Cardiac fibroblast (primary cell): ENCODE data around the gene OR6B2.

Experiments used
- DNase-seq, 2 donors: peaks; one replicate each; pipeline versions ENCODE4 v3.0.0 to v3.0.0-alpha.2; 2010; ENCODE audit warnings: low read depth in 2 of 2
- H3K4me3 ChIP-seq, 2 donors: replicated peaks in 1 of 2; 1 replicate in 1 of 2; 2 replicates in 1 of 2; pipeline ENCODE4 v1.5.1; 2011; ENCODE audit warnings: low read depth in 2 of 2, low read length in 2 of 2, mild to moderate bottlenecking in 2 of 2, moderate library complexity in 1 of 2
- TF ChIP-seq, protein P1 (sequence below): IDR thresholded peaks from one replicate; pipeline ENCODE4 v1.5.1; 2011; ENCODE audit warnings: low read depth, mild to moderate bottlenecking, low read length, inconsistent platforms

OR6B2 gene

DNA sequence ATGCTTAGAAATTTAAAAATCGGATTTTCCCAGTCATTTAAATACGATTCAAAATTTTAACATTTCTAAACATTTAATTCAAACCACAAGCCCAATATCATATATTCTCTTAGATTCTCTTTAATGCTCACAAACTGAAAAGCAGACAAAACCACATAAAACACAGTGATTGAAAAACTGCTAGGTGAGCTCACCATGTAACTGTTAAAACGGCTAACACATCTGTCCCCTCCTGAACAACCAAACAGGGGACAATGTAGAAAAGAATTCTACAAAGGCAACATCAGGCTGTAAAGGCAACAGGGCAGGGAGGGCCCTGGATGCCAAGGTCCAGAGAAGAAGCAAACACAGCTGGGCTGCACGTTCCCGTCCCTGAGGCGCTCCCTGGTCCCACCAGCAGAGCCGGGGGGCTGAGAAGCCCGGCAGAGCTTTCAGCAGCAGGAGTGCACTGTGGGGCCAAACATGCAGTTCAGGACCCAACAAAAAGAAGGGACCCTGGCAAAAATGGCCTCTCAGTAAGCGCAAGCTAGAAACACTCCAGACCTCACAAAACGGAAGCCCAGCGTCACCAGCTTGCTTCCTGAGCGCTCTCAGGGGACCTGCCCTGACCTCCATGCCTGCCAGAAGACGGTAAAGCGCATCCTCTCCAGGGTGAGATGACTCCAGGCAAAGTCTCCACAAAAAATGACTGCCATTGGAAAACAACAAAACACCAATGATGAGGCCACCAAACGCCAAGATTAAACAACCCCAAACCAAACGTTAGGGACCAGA is 45.6 kb downstream of the OR6B2 start:
- no peak for DNase-seq
- TF ChIP-seq, protein P1, sequence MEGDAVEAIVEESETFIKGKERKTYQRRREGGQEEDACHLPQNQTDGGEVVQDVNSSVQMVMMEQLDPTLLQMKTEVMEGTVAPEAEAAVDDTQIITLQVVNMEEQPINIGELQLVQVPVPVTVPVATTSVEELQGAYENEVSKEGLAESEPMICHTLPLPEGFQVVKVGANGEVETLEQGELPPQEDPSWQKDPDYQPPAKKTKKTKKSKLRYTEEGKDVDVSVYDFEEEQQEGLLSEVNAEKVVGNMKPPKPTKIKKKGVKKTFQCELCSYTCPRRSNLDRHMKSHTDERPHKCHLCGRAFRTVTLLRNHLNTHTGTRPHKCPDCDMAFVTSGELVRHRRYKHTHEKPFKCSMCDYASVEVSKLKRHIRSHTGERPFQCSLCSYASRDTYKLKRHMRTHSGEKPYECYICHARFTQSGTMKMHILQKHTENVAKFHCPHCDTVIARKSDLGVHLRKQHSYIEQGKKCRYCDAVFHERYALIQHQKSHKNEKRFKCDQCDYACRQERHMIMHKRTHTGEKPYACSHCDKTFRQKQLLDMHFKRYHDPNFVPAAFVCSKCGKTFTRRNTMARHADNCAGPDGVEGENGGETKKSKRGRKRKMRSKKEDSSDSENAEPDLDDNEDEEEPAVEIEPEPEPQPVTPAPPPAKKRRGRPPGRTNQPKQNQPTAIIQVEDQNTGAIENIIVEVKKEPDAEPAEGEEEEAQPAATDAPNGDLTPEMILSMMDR, result no peak
- H3K4me3 ChIP-seq, result no peak overlapping the region

DNA sequence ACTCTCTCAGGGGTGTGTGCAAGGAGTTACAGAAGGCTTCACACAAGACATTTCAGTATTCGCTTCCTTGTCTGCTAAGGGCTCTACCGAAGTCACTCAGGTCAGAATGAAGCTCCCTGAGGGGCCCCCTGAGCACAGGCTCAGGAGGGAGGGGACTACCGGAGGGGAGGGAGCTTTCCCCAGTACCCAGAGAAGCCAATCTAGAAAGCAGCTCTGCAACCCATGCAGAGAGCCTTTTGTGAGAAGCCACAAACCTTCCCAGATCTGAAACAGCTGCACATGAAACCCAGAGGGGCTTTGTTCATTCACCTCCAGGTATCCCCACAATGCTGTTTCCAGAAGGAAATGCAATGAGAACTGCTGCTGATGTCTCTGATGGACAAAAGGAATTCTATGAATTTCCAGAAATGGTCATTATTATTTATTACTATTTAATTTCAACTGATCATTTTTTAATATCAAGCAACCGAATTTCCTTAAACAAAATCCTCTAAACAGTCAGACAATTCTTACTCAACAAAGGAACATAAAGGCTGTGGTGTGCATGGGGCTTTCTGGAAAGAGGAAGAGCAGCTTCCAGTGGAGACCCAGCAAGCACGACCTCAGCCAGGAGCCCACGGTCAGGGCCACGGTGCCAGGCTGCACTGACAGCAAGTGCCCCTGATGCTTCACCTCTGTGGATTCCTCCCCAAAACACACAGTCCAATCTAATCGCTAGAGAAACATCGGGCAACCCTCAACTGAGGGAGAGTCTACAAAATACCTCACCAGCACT is 47.0 kb downstream of the OR6B2 start:
- TF ChIP-seq, protein P1, result no peak
- no peak overlapping the region for H3K4me3 ChIP-seq
- no peak for DNase-seq
